Measurements from ENCODE around the gene MMP7. TPM values are rescaled to one million over a fixed set of nuclear protein-coding genes. Genes with fewer than 3 reads are reported as not detected.

The MMP7 gene
- total RNA-seq = 100 to 1,000 TPM; 115 to 171 TPM

GRCh38 chr11:102530558-102530957 lies at the start of gene MMP7:
MMP7 (minus strand) TSS chr11:102530747; CDS start chr11:102530700, 47 bp downstream.
- no peaks in the 10 kb centered on the region for H3K27me3 ChIP-seq (replicated peaks; ENCODE audit: insufficient read depth)
- intact Hi-C loops (cut with DNase I) = no loop called here
- no peaks in the 10 kb centered on the region for H3K9me3 ChIP-seq
- TF ChIP-seq CTCF (IDR thresholded peaks at IDR 0.05) = no peak
- TF ChIP-seq POLR2AphosphoS5 (IDR thresholded peaks at IDR 0.05) = no peak
- TF ChIP-seq POLR2A (IDR thresholded peaks at IDR 0.05) = peak; percentile 45
- H3K4me3 ChIP-seq = no peak within 1 kb of the TSS
- DNase-seq (ENCODE audit: low spot score) = no peak
- H3K27ac ChIP-seq = no peak within 1 kb of the TSS
- H3K36me3 ChIP-seq = no peaks in the 10 kb centered on the region
- H3K4me1 ChIP-seq (replicated peaks) = no peaks in the 10 kb centered on the region
- 35% methylated on average over 8 of the region's 8 CpGs for WGBS

- Histone ChIP-seq H3K4me3 (no peak overlapping the region), H3K27me3 (replicated peaks; ENCODE audit: insufficient read depth) (no peaks in the 10 kb centered on the region), H3K4me1 (replicated peaks) (no peaks in the 10 kb centered on the region), H3K27ac (no peak overlapping the region), H3K36me3 (no peaks in the 10 kb centered on the region), H3K9me3 (no peaks in the 10 kb centered on the region)
- 88% methylated on average over 2 of the region's 2 CpGs for WGBS
- DNase-seq (ENCODE audit: low spot score) = no peak
- intact Hi-C loops (cut with DNase I) = no loop called here
- TF ChIP-seq CTCF (IDR thresholded peaks at IDR 0.05) (no peak), POLR2AphosphoS5 (IDR thresholded peaks at IDR 0.05) (no peak)
Observed at GRCh38 chr11:102577723-102578122, 47.2 kb upstream of the MMP7 start.

- TF ChIP-seq POLR2A (IDR thresholded peaks at IDR 0.05) (no peak), POLR2AphosphoS5 (IDR thresholded peaks at IDR 0.05) (no peak), CTCF (IDR thresholded peaks at IDR 0.05) (no peak)
- intact Hi-C loops (cut with DNase I) = no loop called here
- H3K4me1 ChIP-seq (replicated peaks) = no peaks in the 10 kb centered on the region
- no peak overlapping the region for H3K27ac ChIP-seq
- H3K9me3 ChIP-seq = no peaks in the 10 kb centered on the region
- no peak for DNase-seq (ENCODE audit: low spot score)
- H3K27me3 ChIP-seq (replicated peaks; ENCODE audit: insufficient read depth) = no peaks in the 10 kb centered on the region
- H3K36me3 ChIP-seq = no peaks in the 10 kb centered on the region
- no peak overlapping the region for H3K4me3 ChIP-seq
Observed at GRCh38 chr11:102577182-102577581, 46.6 kb upstream of the MMP7 start.

GRCh38 chr11:102576350-102576749 lies 45.8 kb upstream of the MMP7 start:
- Histone ChIP-seq H3K36me3 (no peaks in the 10 kb centered on the region), H3K4me3 (no peak overlapping the region), H3K27ac (no peak overlapping the region), H3K27me3 (replicated peaks; ENCODE audit: insufficient read depth) (no peaks in the 10 kb centered on the region), H3K4me1 (replicated peaks) (no peaks in the 10 kb centered on the region), H3K9me3 (no peaks in the 10 kb centered on the region)
- whole genome bisulfite sequencing = 29% methylated on average over 3 of the region's 3 CpGs
- intact Hi-C loops (cut with DNase I) = no loop called here
- DNase-seq (ENCODE audit: low spot score) = no peak
- no peak for TF ChIP-seq POLR2A (IDR thresholded peaks at IDR 0.05)
- no peak for TF ChIP-seq CTCF (IDR thresholded peaks at IDR 0.05)
- no peak for TF ChIP-seq POLR2AphosphoS5 (IDR thresholded peaks at IDR 0.05)

GRCh38 chr11:102575012-102575411 lies 44.5 kb upstream of the MMP7 start:
- H3K27ac ChIP-seq = no peak overlapping the region
- WGBS = 94% methylated on average over 2 of the region's 2 CpGs
- TF ChIP-seq POLR2A (IDR thresholded peaks at IDR 0.05) = no peak
- TF ChIP-seq CTCF (IDR thresholded peaks at IDR 0.05) = no peak
- TF ChIP-seq POLR2AphosphoS5 (IDR thresholded peaks at IDR 0.05) = no peak
- DNase-seq (ENCODE audit: low spot score) = no peak
- no peak overlapping the region for H3K4me3 ChIP-seq
- intact Hi-C loops (cut with DNase I) = no loop called here
- no peaks in the 10 kb centered on the region for H3K9me3 ChIP-seq
- no peaks in the 10 kb centered on the region for H3K27me3 ChIP-seq (replicated peaks; ENCODE audit: insufficient read depth)
- no peaks in the 10 kb centered on the region for H3K4me1 ChIP-seq (replicated peaks)
- no peaks in the 10 kb centered on the region for H3K36me3 ChIP-seq
